SU-DHL-6 (cell line): ENCODE results near the gene BIN2.

ENCODE experiments used
- H2AFZ ChIP-seq: fragments of 200-600 bp; sonication (generic); 2 replicates; pipeline ENCODE4 v1.6.1; 2014; ENCODE audit warnings: low read depth, mild to moderate bottlenecking, moderate library complexity, mixed read lengths, antibody characterized with exemption, low read length; ENCODE audit not compliant: severe bottlenecking
- H3F3A ChIP-seq: fragments of 200-600 bp; shearing (Covaris generic); 2 replicates; pipeline ENCODE4 v1.6.0; 2016; ENCODE audit warnings: antibody characterized with exemption, mild to moderate bottlenecking; ENCODE audit not compliant: insufficient read depth
- H3K27ac ChIP-seq: fragments of 200-600 bp; sonication (generic); 2 replicates; pipeline ENCODE4 v1.5.1; 2016; ENCODE audit warnings: low read depth, mild to moderate bottlenecking, low read length, moderate library complexity, mixed read lengths
- H3K27me3 ChIP-seq: fragments of 200-600 bp; sonication (generic), shearing (Covaris generic); 2 replicates; pipeline ENCODE4 v1.6.0; 2014; ENCODE audit warnings: mild to moderate bottlenecking, low read length
- H3K36me3 ChIP-seq: fragments of 200-600 bp; sonication (generic); 2 replicates; pipeline ENCODE4 v1.6.1; 2014; ENCODE audit warnings: mild to moderate bottlenecking, low read length, mixed read lengths
- H3K4me2 ChIP-seq: fragments of 300-600, 200-600 bp; shearing (Covaris generic), sonication (generic); 2 replicates; pipeline ENCODE4 v1.6.0; 2014; ENCODE audit warnings: low read length, low read depth, mild to moderate bottlenecking; ENCODE audit not compliant: poor library complexity, severe bottlenecking
- H3K4me3 ChIP-seq: fragments of 200-600 bp; sonication (generic); 2 replicates; pipeline ENCODE4 v1.5.1; 2014; ENCODE audit warnings: antibody characterized with exemption, low read length, mild to moderate bottlenecking, mixed read lengths; ENCODE audit not compliant: insufficient read depth, poor library complexity, severe bottlenecking
- H3K79me2 ChIP-seq: fragments of 200-600 bp; sonication (generic); 2 replicates; pipeline ENCODE4 v1.6.1; 2014; ENCODE audit warnings: mild to moderate bottlenecking, low read length, moderate library complexity; ENCODE audit not compliant: insufficient read depth
- H3K9ac ChIP-seq: fragments of 200-600 bp; sonication (generic); 2 replicates; pipeline ENCODE4 v1.7.0; 2014; ENCODE audit warnings: mild to moderate bottlenecking, low read length
- H3K9me2 ChIP-seq: fragments of 200-600 bp; sonication (generic); replicated peaks from 2 replicates; pipeline ENCODE4 v1.6.1; 2014; ENCODE audit warnings: low read length; ENCODE audit not compliant: insufficient read depth
- H3K9me3 ChIP-seq: fragments of 200-600 bp; sonication (generic); 2 replicates; pipeline ENCODE4 v1.6.1; 2014; ENCODE audit warnings: low read length, mixed read lengths; ENCODE audit not compliant: insufficient read depth
- H4K20me1 ChIP-seq: fragments of 200-600 bp; sonication (generic); 2 replicates; pipeline ENCODE4 v1.6.1; 2014; ENCODE audit warnings: low read depth, mild to moderate bottlenecking, antibody characterized with exemption, low read length, moderate library complexity, mixed read lengths
- CTCF ChIP-seq: fragments of 200-600 bp; sonication (generic); IDR thresholded peaks from one replicate; pipeline ENCODE4 v1.5.1; 2017; ENCODE audit warnings: antibody characterized with exemption, mild to moderate bottlenecking, low read length, moderate library complexity; ENCODE audit not compliant: insufficient read depth, poor library complexity, severe bottlenecking
- EZH2phosphoT487 ChIP-seq: fragments of 200-600 bp; sonication (generic), shearing (Covaris generic); conservative IDR thresholded peaks from 2 replicates; pipeline ENCODE4 v1.6.1; 2018; ENCODE audit warnings: mild to moderate bottlenecking, antibody characterized with exemption, low read length, moderate library complexity, mixed read lengths

Gene BIN2

GRCh38 chr12:51343201-51343600, 19.2 kb upstream of the BIN2 start:
- peaks cover 2% of the 10 kb centered on the region; the same call in 1 of the 2 replicates for H3K27me3 ChIP-seq
- no peaks in the 10 kb centered on the region for H3F3A ChIP-seq
- H3K9me3 ChIP-seq: no peaks in the 10 kb centered on the region
- H3K9me2 ChIP-seq: no peaks in the 10 kb centered on the region
- no peak overlapping the region for H3K4me2 ChIP-seq
- H3K79me2 ChIP-seq: no peaks in the 10 kb centered on the region
- no peak for TF ChIP-seq EZH2phosphoT487
- TF ChIP-seq CTCF: no peak
- H3K4me3 ChIP-seq: no peak overlapping the region
- H4K20me1 ChIP-seq: no peaks in the 10 kb centered on the region
- no peaks in the 10 kb centered on the region for H3K36me3 ChIP-seq
- no peak overlapping the region for H3K9ac ChIP-seq
- no peak overlapping the region for H3K27ac ChIP-seq
- no peak overlapping the region for H2AFZ ChIP-seq

- no peaks in the 10 kb centered on the region for H3K36me3 ChIP-seq
- H2AFZ ChIP-seq: no peak overlapping the region
- H4K20me1 ChIP-seq: no peaks in the 10 kb centered on the region
- no peak overlapping the region for H3K9ac ChIP-seq
- H3K4me3 ChIP-seq: no peak overlapping the region
- H3K9me3 ChIP-seq: no peaks in the 10 kb centered on the region
- no peak overlapping the region for H3K27ac ChIP-seq
- H3K79me2 ChIP-seq: no peaks in the 10 kb centered on the region
- no peaks in the 10 kb centered on the region for H3F3A ChIP-seq
- H3K4me2 ChIP-seq: no peak overlapping the region
- TF ChIP-seq EZH2phosphoT487: no peak
- TF ChIP-seq CTCF: no peak
- H3K27me3 ChIP-seq: peaks cover 2% of the 10 kb centered on the region; the same call in 1 of the 2 replicates
- no peaks in the 10 kb centered on the region for H3K9me2 ChIP-seq
Observed at GRCh38 chr12:51342416-51342815, 18.4 kb upstream of the BIN2 start.

- Histone ChIP-seq H3K27me3 (no peaks in the 10 kb centered on the region), H3K9me2 (no peaks in the 10 kb centered on the region), H3K9ac (no peak overlapping the region), H4K20me1 (no peaks in the 10 kb centered on the region), H3K36me3 (no peaks in the 10 kb centered on the region), H3K9me3 (no peaks in the 10 kb centered on the region), H3K79me2 (no peaks in the 10 kb centered on the region), H3F3A (no peaks in the 10 kb centered on the region), H2AFZ (no peak overlapping the region), H3K4me2 (no peak overlapping the region), H3K27ac (no peak overlapping the region), H3K4me3 (no peak overlapping the region)
- TF ChIP-seq EZH2phosphoT487 (no peak), CTCF (peak; percentile 97)
Observed at GRCh38 chr12:51341251-51342007, 17.5 kb upstream of the BIN2 start.
